Thoracic aorta (tissue), 2 donors: ENCODE results near the gene TRNAU1AP. TPM values are rescaled to one million over a fixed set of nuclear protein-coding genes. Genes with fewer than 3 reads are reported as not detected.

Experiments used
- ATAC-seq: fragments of 150-250 bp; one replicate; pipeline ENCODE4 v1.8.0; 2017; ENCODE audit warnings: low read depth; ENCODE audit not compliant: insufficient number of reproducible peaks, low FRiP score
- DNase-seq: peaks from one replicate; pipeline ENCODE4 v3.0.0-alpha.2; 2020; ENCODE audit warnings: low spot score
- H3K27ac ChIP-seq, 2 donors: fragments of 200-600 bp; sonication (generic); 1 replicate in 1 of 2; 2 replicates in 1 of 2; pipeline ENCODE4 v1.5.1; 2016; ENCODE audit warnings: mild to moderate bottlenecking in 2 of 2, moderate library complexity in 2 of 2
- H3K27me3 ChIP-seq: fragments of 200-600 bp; sonication (generic); replicated peaks from 2 replicates; pipeline ENCODE4 v1.6.0; 2016; ENCODE audit warnings: mild to moderate bottlenecking; ENCODE audit not compliant: insufficient read depth
- H3K36me3 ChIP-seq: fragments of 200-600 bp; sonication (generic); one replicate; pipeline ENCODE4 v1.5.1; 2016
- H3K4me1 ChIP-seq, 2 donors: fragments of 200-600 bp; sonication (generic); 1 replicate in 1 of 2; 2 replicates in 1 of 2; pipeline versions ENCODE4 v1.5.1 to v1.6.0; 2016; ENCODE audit warnings: low read depth in 2 of 2, mild to moderate bottlenecking in 1 of 2; ENCODE audit not compliant: control insufficient read depth in 1 of 2
- H3K4me3 ChIP-seq: fragments of 200-600 bp; sonication (generic); 2 replicates; pipeline ENCODE4 v1.5.1; 2016; ENCODE audit warnings: mild to moderate bottlenecking
- H3K9me3 ChIP-seq: fragments of 200-600 bp; sonication (generic); 2 replicates; pipeline ENCODE4 v1.5.1; 2016
- CTCF ChIP-seq: fragments of 200-600 bp; sonication (generic); IDR thresholded peaks from one replicate; pipeline ENCODE4 v1.5.1; 2019; ENCODE audit warnings: antibody characterized with exemption
- total RNA-seq, 2 donors: library from RNA; depleted of rRNA; stranded (reverse); fragments of >200 nt; gene quantifications; one replicate each; pipeline versions ENCODE4 v1.1.0 to v1.2.3, GENCODE V29; 2016

TRNAU1AP gene
- total RNA-seq, 2 donors from 2014 or later, result 25.3 to 28.4 TPM

GRCh38 chr1:28507646-28508434, 45.0 kb upstream of the TRNAU1AP start:
- H3K4me3 ChIP-seq, result peak overlapping the region; percentile 98
- H3K9me3 ChIP-seq, result no peaks in the 10 kb centered on the region
- H3K27ac ChIP-seq, result peak overlapping the region in 1 of 2 donors; percentile 89
- ATAC-seq, result no peak
- H3K4me1 ChIP-seq, result peaks cover 25 to 51% of the 10 kb centered on the region in 2 donors
- DNase-seq, result no peak
- TF ChIP-seq CTCF, result no peak
- H3K36me3 ChIP-seq, result peaks cover 28% of the 10 kb centered on the region
- no peaks in the 10 kb centered on the region for H3K27me3 ChIP-seq

GRCh38 chr1:28508435-28508754, 44.5 kb upstream of the TRNAU1AP start:
- Histone ChIP-seq H3K27me3 (no peaks in the 10 kb centered on the region), H3K9me3 (no peaks in the 10 kb centered on the region), H3K27ac (no peak overlapping the region), H3K4me1 (peaks cover 25 to 51% of the 10 kb centered on the region in 2 donors), H3K4me3 (peak overlapping the region; percentile 98), H3K36me3 (peaks cover 28% of the 10 kb centered on the region)
- no peak for ATAC-seq
- no peak for DNase-seq
- no peak for TF ChIP-seq CTCF

- peaks cover 25 to 51% of the 10 kb centered on the region in 2 donors for H3K4me1 ChIP-seq
- no peak overlapping the region for H3K27ac ChIP-seq
- no peak for DNase-seq
- H3K9me3 ChIP-seq, result no peaks in the 10 kb centered on the region
- no peak for TF ChIP-seq CTCF
- H3K4me3 ChIP-seq, result peak overlapping the region; percentile 6
- H3K36me3 ChIP-seq, result peaks cover 32% of the 10 kb centered on the region
- H3K27me3 ChIP-seq, result no peaks in the 10 kb centered on the region
- no peak for ATAC-seq
Measured at GRCh38 chr1:28509705-28510272, 43.1 kb upstream of the TRNAU1AP start.

- no peak for TF ChIP-seq CTCF
- H3K9me3 ChIP-seq, result no peaks in the 10 kb centered on the region
- no peak overlapping the region for H3K27ac ChIP-seq
- no peak for ATAC-seq
- no peaks in the 10 kb centered on the region for H3K27me3 ChIP-seq
- H3K4me3 ChIP-seq, result peak overlapping the region; percentile 6
- peaks cover 32% of the 10 kb centered on the region for H3K36me3 ChIP-seq
- peaks cover 25 to 46% of the 10 kb centered on the region in 2 donors for H3K4me1 ChIP-seq
- DNase-seq, result no peak
Measured at GRCh38 chr1:28510273-28510969, 42.5 kb upstream of the TRNAU1AP start.

GRCh38 chr1:28510970-28511440, 41.9 kb upstream of the TRNAU1AP start:
- Histone ChIP-seq H3K4me1 (peaks cover 25 to 46% of the 10 kb centered on the region in 2 donors), H3K27me3 (no peaks in the 10 kb centered on the region), H3K27ac (no peak overlapping the region), H3K36me3 (peaks cover 32% of the 10 kb centered on the region), H3K9me3 (no peaks in the 10 kb centered on the region), H3K4me3 (no peak overlapping the region)
- DNase-seq (no peak), ATAC-seq (no peak)
- no peak for TF ChIP-seq CTCF
